Right atrium auricular region (tissue), 2 donors: ENCODE data around the gene MEGF6. TPM values are rescaled to one million over a fixed set of nuclear protein-coding genes. Genes with fewer than 3 reads are reported as not detected.
A peak's percentile ranks its signal among the peaks of the same experiment; 100 is the strongest.

Experiments
- DNase-seq: peaks from one replicate; pipeline ENCODE4 v3.0.0-alpha.2; 2019; ENCODE audit warnings: low spot score
- H3K27ac ChIP-seq, 2 donors: fragments of 200-600 bp; sonication (generic); 1 replicate in 1 of 2; 2 replicates in 1 of 2; pipeline ENCODE4 v1.5.1; 2016 to 2019
- H3K27me3 ChIP-seq, 2 donors: fragments of 200-600 bp; sonication (generic); one replicate each; pipeline versions ENCODE4 v1.5.1 to v1.6.0; 2017 to 2019
- H3K36me3 ChIP-seq: fragments of 200-600 bp; sonication (generic); one replicate; pipeline ENCODE4 v1.5.1; 2016
- H3K4me1 ChIP-seq, 2 donors: fragments of 200-600 bp; sonication (generic); one replicate each; pipeline versions ENCODE4 v1.5.1 to v1.6.0; 2017 to 2019
- H3K4me3 ChIP-seq, 2 donors: fragments of 200-600 bp; sonication (generic); 1 replicate in 1 of 2; 2 replicates in 1 of 2; pipeline ENCODE4 v1.5.1; 2017 to 2019; ENCODE audit warnings: mild to moderate bottlenecking in 1 of 2, moderate library complexity in 1 of 2
- H3K9me3 ChIP-seq, 2 donors: fragments of 200-600 bp; sonication (generic); one replicate each; pipeline ENCODE4 v1.5.1; 2019
- CTCF ChIP-seq, 2 donors: fragments of 200-600 bp; sonication (generic); IDR thresholded peaks; one replicate each; pipeline ENCODE4 v1.5.1; 2019; ENCODE audit warnings: antibody characterized with exemption in 2 of 2
- total RNA-seq, 2 donors: library from RNA; depleted of rRNA; stranded (reverse); fragments of >200 nt; gene quantifications; one replicate each; pipeline ENCODE4 v1.1.0, GENCODE V29; 2016

The MEGF6 gene
- total RNA-seq, 2 donors from 2014 or later, result 14.9 to 32.6 TPM

- Histone ChIP-seq H3K9me3 (no peaks in the 10 kb centered on the region), H3K4me3 (no peak overlapping the region), H3K4me1 (peaks cover 0 to 51% of the 10 kb centered on the region in 2 donors), H3K27me3 (no peaks in the 10 kb centered on the region), H3K36me3 (no peaks in the 10 kb centered on the region), H3K27ac (peak overlapping the region in 1 of 2 donors; percentile 5)
- DNase-seq, result no peak
- TF ChIP-seq CTCF (IDR thresholded peaks at IDR 0.05), result no peak
Measured at GRCh38 chr1:3457910-3458883, 153.1 kb downstream of the MEGF6 start.

GRCh38 chr1:3456964-3457909, 154.1 kb downstream of the MEGF6 start:
- Histone ChIP-seq H3K4me3 (no peak overlapping the region), H3K27ac (no peak overlapping the region), H3K27me3 (no peaks in the 10 kb centered on the region), H3K36me3 (no peaks in the 10 kb centered on the region), H3K4me1 (peaks cover 0 to 51% of the 10 kb centered on the region in 2 donors), H3K9me3 (no peaks in the 10 kb centered on the region)
- no peak for TF ChIP-seq CTCF (IDR thresholded peaks at IDR 0.05)
- no peak for DNase-seq

GRCh38 chr1:3456449-3456963, 154.8 kb downstream of the MEGF6 start:
- Histone ChIP-seq H3K36me3 (no peaks in the 10 kb centered on the region), H3K9me3 (no peaks in the 10 kb centered on the region), H3K4me3 (no peak overlapping the region), H3K27me3 (no peaks in the 10 kb centered on the region), H3K27ac (no peak overlapping the region), H3K4me1 (peaks cover 0 to 51% of the 10 kb centered on the region in 2 donors)
- no peak for DNase-seq
- TF ChIP-seq CTCF (IDR thresholded peaks at IDR 0.05), result no peak

- Histone ChIP-seq H3K36me3 (no peaks in the 10 kb centered on the region), H3K9me3 (no peaks in the 10 kb centered on the region), H3K27me3 (no peaks in the 10 kb centered on the region), H3K27ac (no peak overlapping the region), H3K4me1 (peaks cover 0 to 49% of the 10 kb centered on the region in 2 donors), H3K4me3 (no peak overlapping the region)
- no peak for DNase-seq
- TF ChIP-seq CTCF (IDR thresholded peaks at IDR 0.05), result no peak
Measured at GRCh38 chr1:3455670-3456448, 155.4 kb downstream of the MEGF6 start.
